WERI-Rb-1 (cell line): ENCODE measurements around the gene SNRNP35.
"Not testable (repeated sequence)": the region's sequence is repeated elsewhere in the genome, so short reads cannot be mapped to it uniquely, and the experiment has no call there.

Experiments
- DNase-seq: peaks from one replicate; pipeline ENCODE4 v3.0.0-alpha.2; 2020
- H3K27ac ChIP-seq: fragments of 250-450 bp; sonication (Bioruptor Pico); 2 replicates; pipeline ENCODE4 v1.5.1; 2020; ENCODE audit warnings: mild to moderate bottlenecking, moderate library complexity
- H3K27me3 ChIP-seq: fragments of 250-450 bp; sonication (Bioruptor Pico); 2 replicates; pipeline ENCODE4 v1.5.1; 2021; ENCODE audit warnings: mild to moderate bottlenecking, low read depth, moderate library complexity; ENCODE audit not compliant: insufficient read depth, severe bottlenecking
- H3K36me3 ChIP-seq: fragments of 250-450 bp; sonication (Bioruptor Pico); 2 replicates; pipeline ENCODE4 v1.5.1; 2020; ENCODE audit warnings: mild to moderate bottlenecking, moderate library complexity
- H3K4me3 ChIP-seq: 2 replicates; pipeline ENCODE4 v1.5.1; 2011; ENCODE audit warnings: low read depth, mild to moderate bottlenecking, control low read depth, low read length
- H3K9me3 ChIP-seq: fragments of 250-450 bp; sonication (Bioruptor Pico); 2 replicates; pipeline ENCODE4 v1.5.1; 2021; ENCODE audit warnings: mild to moderate bottlenecking, moderate library complexity; ENCODE audit not compliant: severe bottlenecking
- CTCF ChIP-seq: IDR thresholded peaks from 2 replicates; pipeline ENCODE4 v1.5.1; 2011; ENCODE audit warnings: low read depth, mild to moderate bottlenecking, control low read depth, inconsistent platforms, low read length

The SNRNP35 gene

GRCh38 chr12:123457980-123458779 is at the start of gene SNRNP35:
TSS of gene SNRNP35 (plus strand) at chr12:123458139. CDS start at chr12:123465541, 7,402 bp downstream.
- H3K27ac ChIP-seq, result peak within 1 kb of the TSS; percentile 99
- no peak for TF ChIP-seq CTCF
- peak; percentile 85 for DNase-seq
- H3K9me3 ChIP-seq, result no peaks in the 10 kb centered on the region
- H3K27me3 ChIP-seq, result no peaks in the 10 kb centered on the region
- peaks cover 5% of the 10 kb centered on the region for H3K36me3 ChIP-seq
- H3K4me3 ChIP-seq, result peak within 1 kb of the TSS; percentile 64

- not testable (repeated sequence) for H3K9me3 ChIP-seq, H3K27me3 ChIP-seq, H3K4me3 ChIP-seq, H3K27ac ChIP-seq, DNase-seq
- peaks cover 37% of the 10 kb centered on the region for H3K36me3 ChIP-seq
These were observed 49.3 kb upstream of the SNRNP35 start for GRCh38 chr12:123408619-123409018.

- H3K27me3 ChIP-seq, H3K9me3 ChIP-seq, H3K27ac ChIP-seq, H3K4me3 ChIP-seq, DNase-seq: not testable (repeated sequence)
- H3K36me3 ChIP-seq, result peaks cover 28% of the 10 kb centered on the region
These were observed 48.5 kb upstream of the SNRNP35 start for GRCh38 chr12:123409284-123410040.

- H3K27me3 ChIP-seq, result no peaks in the 10 kb centered on the region
- H3K9me3 ChIP-seq, result no peaks in the 10 kb centered on the region
- no peak for TF ChIP-seq CTCF
- H3K4me3 ChIP-seq, result no peak overlapping the region
- DNase-seq, result no peak
- no peak overlapping the region for H3K27ac ChIP-seq
- H3K36me3 ChIP-seq, result peaks cover 23% of the 10 kb centered on the region
These were observed 47.9 kb upstream of the SNRNP35 start for GRCh38 chr12:123410041-123410412.

GRCh38 chr12:123421314-123421713 is 36.6 kb upstream of the SNRNP35 start:
- Histone ChIP-seq H3K36me3 (no peaks in the 10 kb centered on the region; the same call in 1 of the 2 replicates), H3K9me3 (no peaks in the 10 kb centered on the region), H3K27ac (no peak overlapping the region), H3K27me3 (no peaks in the 10 kb centered on the region), H3K4me3 (no peak overlapping the region)
- no peak for DNase-seq
- TF ChIP-seq CTCF, result peak; percentile 36; the same call in 1 of the 2 replicates

GRCh38 chr12:123427036-123427769 is 30.7 kb upstream of the SNRNP35 start:
- no peak for TF ChIP-seq CTCF
- Histone ChIP-seq H3K4me3 (no peak overlapping the region), H3K9me3 (no peaks in the 10 kb centered on the region), H3K27me3 (no peaks in the 10 kb centered on the region), H3K27ac (no peak overlapping the region), H3K36me3 (no peaks in the 10 kb centered on the region)
- DNase-seq, result no peak
